CD14-positive monocyte (primary cell): ENCODE measurements around the gene C12orf54. TPM values are rescaled to one million over a fixed set of nuclear protein-coding genes. Genes with fewer than 3 reads are reported as not detected.
"Not testable (repeated sequence)": the region's sequence is repeated elsewhere in the genome, so short reads cannot be mapped to it uniquely, and the experiment has no call there.

ENCODE experiments used
- DNase-seq, 3 donors: peaks; one replicate each; pipeline ENCODE4 v3.0.0-alpha.2; 2011 to 2022
- H2AFZ ChIP-seq: 2 replicates; pipeline ENCODE4 v1.6.0; 2012; ENCODE audit warnings: mild to moderate bottlenecking, low read depth, low read length, inconsistent platforms; ENCODE audit not compliant: insufficient read depth, poor library complexity, severe bottlenecking
- H3K27ac ChIP-seq, 2 donors: 1 replicate in 1 of 2; 2 replicates in 1 of 2; pipeline ENCODE4 v1.5.1; 2012 to 2013; ENCODE audit warnings: low read length in 2 of 2, control low read depth in 1 of 2, inconsistent platforms in 1 of 2, low read depth in 1 of 2, mild to moderate bottlenecking in 1 of 2
- H3K27me3 ChIP-seq, 2 donors: one replicate each; pipeline versions ENCODE4 v1.6.0 to v1.6.1; 2011 to 2013; ENCODE audit warnings: low read length in 2 of 2; ENCODE audit not compliant: control insufficient read depth in 2 of 2, insufficient read depth in 2 of 2
- H3K36me3 ChIP-seq, 2 donors: replicated peaks in 1 of 2; 1 replicate in 1 of 2; 2 replicates in 1 of 2; pipeline versions ENCODE4 v1.5.1 to v1.6.1; 2012 to 2013; ENCODE audit warnings: low read length in 2 of 2, control low read depth in 1 of 2, inconsistent platforms in 1 of 2, mild to moderate bottlenecking in 1 of 2; ENCODE audit not compliant: insufficient read depth in 2 of 2, control insufficient read depth in 1 of 2
- H3K4me1 ChIP-seq, 2 donors: 1 replicate in 1 of 2; 2 replicates in 1 of 2; pipeline versions ENCODE4 v1.5.1 to v1.6.1; 2012 to 2013; ENCODE audit warnings: low read length in 2 of 2, control low read depth in 1 of 2, inconsistent platforms in 1 of 2, mild to moderate bottlenecking in 1 of 2, moderate library complexity in 1 of 2; ENCODE audit not compliant: insufficient read depth in 2 of 2, control insufficient read depth in 1 of 2
- H3K4me2 ChIP-seq: replicated peaks from 2 replicates; pipeline ENCODE3; 2012; ENCODE audit warnings: low read length, moderate library complexity, mild to moderate bottlenecking; ENCODE audit not compliant: poor library complexity, severe bottlenecking; ENCODE audit errors: extremely low read depth
- H3K4me3 ChIP-seq, 3 experiments: fragments of 200-600 bp in 1 of 3; sonication (generic) in 1 of 3; replicated peaks in 1 of 3; 1 replicate in 2 of 3; 2 replicates in 1 of 3; pipeline ENCODE4 v1.5.1; 2011 to 2013; ENCODE audit warnings: low read length in 3 of 3, mild to moderate bottlenecking in 3 of 3, control low read depth in 2 of 3, low read depth in 2 of 3, inconsistent platforms in 1 of 3, moderate library complexity in 1 of 3
- H3K79me2 ChIP-seq: 2 replicates; pipeline ENCODE4 v1.6.0; 2012; ENCODE audit warnings: mild to moderate bottlenecking, control low read depth, inconsistent platforms, low read length, moderate library complexity; ENCODE audit not compliant: insufficient read depth
- H3K9ac ChIP-seq: 2 replicates; pipeline ENCODE4 v1.6.0; 2017; ENCODE audit warnings: low read length, mild to moderate bottlenecking; ENCODE audit not compliant: insufficient read depth, poor library complexity, severe bottlenecking
- H3K9me3 ChIP-seq, 2 donors: replicated peaks in 1 of 2; 1 replicate in 1 of 2; 2 replicates in 1 of 2; pipeline versions ENCODE4 v1.5.1 to v1.6.1; 2012 to 2013; ENCODE audit warnings: low read length in 2 of 2, control low read depth in 1 of 2; ENCODE audit not compliant: control insufficient read depth in 1 of 2, insufficient read depth in 1 of 2
- H4K20me1 ChIP-seq: 2 replicates; pipeline ENCODE4 v1.6.0; 2012; ENCODE audit warnings: mild to moderate bottlenecking, low read length, control low read depth, moderate library complexity; ENCODE audit not compliant: insufficient read depth
- H3K27ac Mint-ChIP-seq, 7 donors: one replicate each; pipeline ENCODE4 v1.8.0; 2020; ENCODE audit warnings: mild to moderate bottlenecking in 7 of 7, mixed read lengths in 7 of 7, moderate library complexity in 6 of 7, inconsistent platforms in 2 of 7
- H3K27me3 Mint-ChIP-seq, 3 donors: one replicate each; pipeline ENCODE4 v1.8.0; 2021 to 2022; ENCODE audit warnings: low read depth in 3 of 3, mild to moderate bottlenecking in 3 of 3, mixed read lengths in 3 of 3, moderate library complexity in 3 of 3, inconsistent platforms in 1 of 3
- H3K36me3 Mint-ChIP-seq, 2 donors: one replicate each; pipeline ENCODE4 v1.8.0; 2020; ENCODE audit warnings: mixed read lengths in 2 of 2, inconsistent platforms in 1 of 2, mild to moderate bottlenecking in 1 of 2
- H3K4me1 Mint-ChIP-seq: one replicate; pipeline ENCODE4 v1.8.0; 2020; ENCODE audit warnings: mild to moderate bottlenecking, mixed read lengths
- H3K4me3 Mint-ChIP-seq, 2 donors: one replicate each; pipeline ENCODE4 v1.8.0; 2020; ENCODE audit warnings: mild to moderate bottlenecking in 2 of 2, mixed read lengths in 2 of 2, moderate library complexity in 1 of 2
- H3K9me3 Mint-ChIP-seq, 7 donors: one replicate each; pipeline ENCODE4 v1.8.0; 2020 to 2022; ENCODE audit warnings: mixed read lengths in 7 of 7, mild to moderate bottlenecking in 6 of 7, moderate library complexity in 6 of 7, inconsistent platforms in 2 of 7
- WGBS: methylation state at CpG from one replicate; pipeline ENCODE4 v1.1.5; 2013; ENCODE audit warnings: missing lambda C conversion rate; ENCODE audit not compliant: insufficient coverage; 5-methylcytosine and 5-hydroxymethylcytosine counted together
- intact Hi-C, 2 donors: fragments of 100-400 bp; cut with micrococcal nuclease; formaldehyde crosslinking; loops; one replicate each; pipeline versions ENCODE4 v1.15.0 to v1.15.1; 2023
- polyA plus RNA-seq, 3 donors: library from polyadenylated mRNA; depleted of rRNA in 1 of 3; unstranded in 2 of 3; stranded (reverse) in 1 of 3; fragments of 300-500 nt in 2 of 3; fragments of >200 nt in 1 of 3; fragmentation: Illumina TruSeq in 2 of 3; gene quantifications; 1 replicate in 2 of 3; 2 replicates in 1 of 3; pipeline ENCODE4 v1.2.3, GENCODE V29; 2012 to 2021
- TF ChIP-seq, protein P1 (sequence below): fragments of 200-600 bp; IDR thresholded peaks from one replicate; pipeline ENCODE4 v1.8.0; 2022; ENCODE audit warnings: antibody characterized with exemption, mild to moderate bottlenecking

C12orf54 gene
- polyA plus RNA-seq, 3 donors: not detected

DNA sequence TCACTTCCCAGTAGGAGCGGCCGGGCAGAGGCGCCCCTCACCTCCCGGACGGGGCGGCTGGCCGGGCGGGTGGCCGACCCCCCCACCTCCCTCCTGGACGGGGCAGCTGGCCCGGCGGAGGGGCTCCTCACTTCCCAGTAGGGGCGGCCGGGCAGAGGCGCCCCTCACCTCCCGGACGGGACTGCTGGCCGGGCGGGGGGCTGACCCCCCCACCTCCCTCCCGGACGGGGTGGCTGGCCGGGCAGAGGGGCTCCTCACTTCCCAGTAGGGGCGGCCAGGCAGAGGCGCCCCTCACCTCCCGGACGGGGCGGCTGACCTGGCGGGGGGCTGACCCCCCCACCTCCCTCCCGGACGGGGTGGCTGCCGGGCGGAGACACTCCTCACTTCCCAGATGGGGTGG is 18.0 kb downstream of the C12orf54 start:
- H4K20me1 ChIP-seq, H3K27me3 Mint-ChIP-seq, H3K4me3 ChIP-seq, H3K4me1 ChIP-seq, H3K9me3 ChIP-seq, H3K36me3 ChIP-seq, intact Hi-C loops, H3K4me1 Mint-ChIP-seq, H3K36me3 Mint-ChIP-seq, H3K27ac ChIP-seq, H3K4me3 Mint-ChIP-seq, H2AFZ ChIP-seq, DNase-seq, H3K27ac Mint-ChIP-seq, H3K9ac ChIP-seq, H3K4me2 ChIP-seq, H3K27me3 ChIP-seq, H3K79me2 ChIP-seq: not testable (repeated sequence)
- no CpG with 5 or more reads among the region's 32 CpGs for WGBS
- H3K9me3 Mint-ChIP-seq: peaks cover 6 to 13% (median 9%) of the 10 kb centered on the region in 7 donors

- H3K4me3 ChIP-seq, H4K20me1 ChIP-seq, H3K4me3 Mint-ChIP-seq, H3K36me3 ChIP-seq, H3K9me3 ChIP-seq, H3K27ac Mint-ChIP-seq, H3K27me3 ChIP-seq, H3K4me1 ChIP-seq, H3K9ac ChIP-seq, H3K27ac ChIP-seq, H3K79me2 ChIP-seq, H3K4me2 ChIP-seq, H2AFZ ChIP-seq, H3K4me1 Mint-ChIP-seq, DNase-seq, H3K36me3 Mint-ChIP-seq, intact Hi-C loops: not testable (repeated sequence)
- WGBS: 88% methylated on average over 2 of the region's 2 CpGs
- Mint-ChIP-seq H3K27me3 (peaks cover 1 to 12% (median 5%) of the 10 kb centered on the region in 3 donors), H3K9me3 (peaks cover 0 to 11% (median 6%) of the 10 kb centered on the region in 7 donors)
Observed at GRCh38 chr12:48506836-48507235, 24.5 kb downstream of the C12orf54 start.

- Histone ChIP-seq H3K79me2 (no peaks in the 10 kb centered on the region), H4K20me1 (no peaks in the 10 kb centered on the region), H3K4me3 (no peak overlapping the region), H3K36me3 (no peaks in the 10 kb centered on the region), H2AFZ (no peak overlapping the region), H3K4me2 (no peak overlapping the region), H3K27me3 (no peaks in the 10 kb centered on the region), H3K9me3 (no peaks in the 10 kb centered on the region), H3K9ac (no peak overlapping the region), H3K27ac (no peak overlapping the region), H3K4me1 (no peaks in the 10 kb centered on the region)
- TF ChIP-seq, protein P1, sequence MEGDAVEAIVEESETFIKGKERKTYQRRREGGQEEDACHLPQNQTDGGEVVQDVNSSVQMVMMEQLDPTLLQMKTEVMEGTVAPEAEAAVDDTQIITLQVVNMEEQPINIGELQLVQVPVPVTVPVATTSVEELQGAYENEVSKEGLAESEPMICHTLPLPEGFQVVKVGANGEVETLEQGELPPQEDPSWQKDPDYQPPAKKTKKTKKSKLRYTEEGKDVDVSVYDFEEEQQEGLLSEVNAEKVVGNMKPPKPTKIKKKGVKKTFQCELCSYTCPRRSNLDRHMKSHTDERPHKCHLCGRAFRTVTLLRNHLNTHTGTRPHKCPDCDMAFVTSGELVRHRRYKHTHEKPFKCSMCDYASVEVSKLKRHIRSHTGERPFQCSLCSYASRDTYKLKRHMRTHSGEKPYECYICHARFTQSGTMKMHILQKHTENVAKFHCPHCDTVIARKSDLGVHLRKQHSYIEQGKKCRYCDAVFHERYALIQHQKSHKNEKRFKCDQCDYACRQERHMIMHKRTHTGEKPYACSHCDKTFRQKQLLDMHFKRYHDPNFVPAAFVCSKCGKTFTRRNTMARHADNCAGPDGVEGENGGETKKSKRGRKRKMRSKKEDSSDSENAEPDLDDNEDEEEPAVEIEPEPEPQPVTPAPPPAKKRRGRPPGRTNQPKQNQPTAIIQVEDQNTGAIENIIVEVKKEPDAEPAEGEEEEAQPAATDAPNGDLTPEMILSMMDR: no peak
- intact Hi-C loops: no loop called here
- WGBS: 90% methylated on average over 2 of the region's 2 CpGs
- DNase-seq: no peak
- Mint-ChIP-seq H3K27ac (no peak overlapping the region), H3K9me3 (peaks cover 0 to 10% (median 6%) of the 10 kb centered on the region in 7 donors), H3K4me3 (no peak overlapping the region), H3K4me1 (no peaks in the 10 kb centered on the region), H3K36me3 (no peaks in the 10 kb centered on the region), H3K27me3 (peaks cover 4 to 13% (median 5%) of the 10 kb centered on the region in 3 donors)
Observed at GRCh38 chr12:48508987-48509386, 26.7 kb downstream of the C12orf54 start.
